MM.1S (cell line): ENCODE measurements around the gene SLC44A2.

Experiments used
- CTCF ChIP-seq: fragments of 300-600 bp; sonication (generic); IDR thresholded peaks from 2 replicates; pipeline ENCODE4 v1.5.1; 2016; ENCODE audit warnings: antibody characterized with exemption, low read length, mixed read lengths
- EZH2 ChIP-seq: fragments of 300-600 bp; sonication (generic); optimal IDR thresholded peaks from 2 replicates; pipeline ENCODE3; 2017; ENCODE audit warnings: low read depth, mild to moderate bottlenecking, antibody characterized with exemption, low read length, mixed read lengths

DNA sequence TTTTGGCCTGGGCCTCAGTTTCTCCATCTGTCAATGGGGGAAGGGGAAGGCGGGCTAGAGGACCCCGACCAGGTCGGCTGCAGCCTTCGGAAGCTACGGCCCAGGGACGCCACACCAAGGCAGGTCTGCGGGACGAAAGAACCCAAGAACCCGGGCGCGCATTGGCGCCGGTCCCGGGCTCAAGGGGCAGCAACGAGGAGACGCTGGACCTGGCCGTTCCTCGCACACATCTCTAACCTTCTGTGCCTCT, 28.1 kb downstream of the SLC44A2 start:
- TF ChIP-seq CTCF (no peak), EZH2 (no peak)
